ENCODE data around the gene MUC13. TPM values are rescaled to one million over a fixed set of nuclear protein-coding genes. Genes with fewer than 3 reads are reported as not detected.

The MUC13 gene
- total RNA-seq, 1 donor from 2014 or later = not detected

DNA sequence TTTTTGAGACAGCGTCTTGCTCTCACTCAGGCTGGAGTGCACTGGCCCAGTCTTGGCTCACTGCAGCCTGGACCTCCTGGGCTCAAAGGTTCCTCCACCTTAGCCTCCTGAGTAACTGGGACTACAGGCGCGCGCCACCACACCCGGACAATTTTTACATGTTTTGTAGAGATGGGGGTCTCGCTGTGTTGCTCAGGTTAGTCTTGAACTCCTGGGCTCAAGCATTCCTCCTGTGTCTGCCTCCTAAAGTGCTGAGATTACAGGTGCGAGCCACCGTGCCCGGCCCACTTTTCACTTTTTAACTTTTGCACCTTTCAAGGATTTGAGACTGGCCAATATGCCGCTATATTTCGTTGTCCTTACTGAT, 46.6 kb downstream of the MUC13 start:
- Histone ChIP-seq H3F3A (ENCODE audit: low read depth) (peaks cover 62% of the 10 kb centered on the region), H3K27ac (no peak overlapping the region), H2AFZ (replicated peaks) (no peak overlapping the region), H3K4me2 (peak overlapping the region; percentile 83), H3K27me3 (peaks cover 10% of the 10 kb centered on the region), H3K79me2 (ENCODE audit: low read depth) (peaks cover 25% of the 10 kb centered on the region), H3K9me3 (ENCODE audit: low read depth) (no peaks in the 10 kb centered on the region), H3K4me3 (peak overlapping the region; percentile 95), H4K20me1 (ENCODE audit: low read depth) (peaks cover 19% of the 10 kb centered on the region), H3K4me1 (peaks cover 41% of the 10 kb centered on the region), H3K9ac (no peak overlapping the region), H3K36me3 (no peaks in the 10 kb centered on the region)
- Mint-ChIP-seq H3K9me3 (no peaks in the 10 kb centered on the region), H3K4me1 (peaks cover 45% of the 10 kb centered on the region), H3K27me3 (ENCODE audit: insufficient read depth, low read depth) (peaks cover 20% of the 10 kb centered on the region), H3K4me3 (peak overlapping the region; percentile 84), H3K27ac (peak overlapping the region; percentile 12), H3K36me3 (no peaks in the 10 kb centered on the region)
- TF ChIP-seq EZH2phosphoT487 (IDR thresholded peaks at IDR 0.05) = no peak
- TF ChIP-seq CTCF (IDR thresholded peaks at IDR 0.05) = no peak
- TF ChIP-seq EZH2 (IDR thresholded peaks at IDR 0.05) = no peak
- no peak for DNase-seq (ENCODE audit: low spot score)

- DNase-seq (ENCODE audit: low spot score) = peak; percentile 91
- Histone ChIP-seq H3K36me3 (no peaks in the 10 kb centered on the region), H3K79me2 (ENCODE audit: low read depth) (peaks cover 25% of the 10 kb centered on the region), H2AFZ (replicated peaks) (peak within 1 kb of the TSS; percentile 88), H3K4me3 (peak within 1 kb of the TSS; percentile 95), H3K9ac (peak within 1 kb of the TSS; percentile 51), H3K4me1 (peaks cover 47% of the 10 kb centered on the region), H3K27me3 (peaks cover 10% of the 10 kb centered on the region), H3K9me3 (ENCODE audit: low read depth) (no peaks in the 10 kb centered on the region), H3K27ac (peak within 1 kb of the TSS; percentile 32), H3F3A (ENCODE audit: low read depth) (peaks cover 68% of the 10 kb centered on the region), H3K4me2 (peak within 1 kb of the TSS; percentile 83), H4K20me1 (ENCODE audit: low read depth) (peaks cover 25% of the 10 kb centered on the region)
- Mint-ChIP-seq H3K4me1 (peaks cover 50% of the 10 kb centered on the region), H3K36me3 (no peaks in the 10 kb centered on the region), H3K27me3 (ENCODE audit: insufficient read depth, low read depth) (peaks cover 20% of the 10 kb centered on the region), H3K4me3 (peak within 1 kb of the TSS; percentile 92), H3K27ac (peak within 1 kb of the TSS; percentile 12), H3K9me3 (no peaks in the 10 kb centered on the region)
- TF ChIP-seq EZH2phosphoT487 (IDR thresholded peaks at IDR 0.05) (no peak), CTCF (IDR thresholded peaks at IDR 0.05) (no peak), EZH2 (IDR thresholded peaks at IDR 0.05) (no peak)
Observed at GRCh38 chr3:124887177-124887931, 47.2 kb downstream of the MUC13 start, which contains the start of gene ITGB5. Gene ITGB5 (minus strand): TSS chr3:124887365. CDS start chr3:124887000, 365 bp downstream.

- Histone ChIP-seq H3K9ac (peak overlapping the region; percentile 51), H2AFZ (replicated peaks) (peak overlapping the region; percentile 88)
Observed at GRCh38 chr3:124886168-124887056, 48.1 kb downstream of the MUC13 start.

More at GRCh38 chr3:124886168-124887056, 48.1 kb downstream of the MUC13 start:
- Mint-ChIP-seq H3K9me3 (no peaks in the 10 kb centered on the region), H3K4me1 (peaks cover 56% of the 10 kb centered on the region), H3K4me3 (peak overlapping the region; percentile 92), H3K27me3 (ENCODE audit: insufficient read depth, low read depth) (peaks cover 17% of the 10 kb centered on the region), H3K27ac (peak overlapping the region; percentile 73), H3K36me3 (no peaks in the 10 kb centered on the region)
- Histone ChIP-seq H4K20me1 (ENCODE audit: low read depth) (peaks cover 29% of the 10 kb centered on the region), H3K9me3 (ENCODE audit: low read depth) (no peaks in the 10 kb centered on the region), H3K36me3 (no peaks in the 10 kb centered on the region), H3K79me2 (ENCODE audit: low read depth) (peaks cover 34% of the 10 kb centered on the region), H3K4me2 (peak overlapping the region; percentile 83), H3K4me3 (peak overlapping the region; percentile 95), H3K27me3 (peaks cover 10% of the 10 kb centered on the region), H3K4me1 (peaks cover 53% of the 10 kb centered on the region), H3F3A (ENCODE audit: low read depth) (peaks cover 75% of the 10 kb centered on the region), H3K27ac (peak overlapping the region; percentile 22)
- peak; percentile 68 for DNase-seq (ENCODE audit: low spot score)
- no peak for TF ChIP-seq CTCF (IDR thresholded peaks at IDR 0.05)
- no peak for TF ChIP-seq EZH2phosphoT487 (IDR thresholded peaks at IDR 0.05)
- TF ChIP-seq EZH2 (IDR thresholded peaks at IDR 0.05) = no peak

All from neural progenitor cell (in vitro differentiated cells).